Lung (tissue), 12 donors: Measurements from ENCODE around the gene REEP1. TPM values are rescaled to one million over a fixed set of nuclear protein-coding genes. Genes with fewer than 3 reads are reported as not detected.

Source experiments
- ATAC-seq: fragments of 200-7000 bp; cut with Tn5 transposase; one replicate; pipeline ENCODE4 v1.9.1; 2020; ENCODE audit warnings: moderate number of reproducible peaks; ENCODE audit not compliant: insufficient read depth, low FRiP score
- DNase-seq, 3 donors: peaks; one replicate each; pipeline ENCODE4 v3.0.0-alpha.2; 2013 to 2017
- H3K27ac ChIP-seq, 2 donors: one replicate each; pipeline ENCODE4 v1.5.1; 2013; ENCODE audit warnings: mild to moderate bottlenecking in 2 of 2, moderate library complexity in 2 of 2, control low read depth in 1 of 2, inconsistent platforms in 1 of 2, low read depth in 1 of 2, low read length in 1 of 2
- H3K27me3 ChIP-seq, 3 donors: one replicate each; pipeline ENCODE4 v1.5.1; 2013; ENCODE audit warnings: low read length in 2 of 3; ENCODE audit not compliant: control insufficient read depth in 3 of 3, insufficient read depth in 3 of 3
- H3K36me3 ChIP-seq, 4 donors: one replicate each; pipeline ENCODE4 v1.5.1; 2013; ENCODE audit warnings: low read length in 4 of 4, mild to moderate bottlenecking in 1 of 4, moderate library complexity in 1 of 4; ENCODE audit not compliant: control insufficient read depth in 4 of 4, insufficient read depth in 4 of 4
- H3K4me1 ChIP-seq, 5 donors: one replicate each; pipeline ENCODE4 v1.5.1; 2013; ENCODE audit warnings: low read length in 5 of 5, mild to moderate bottlenecking in 2 of 5, moderate library complexity in 1 of 5; ENCODE audit not compliant: control insufficient read depth in 5 of 5, insufficient read depth in 5 of 5
- H3K4me3 ChIP-seq: one replicate; pipeline ENCODE4 v1.5.1; 2013; ENCODE audit warnings: mild to moderate bottlenecking, control low read depth, moderate library complexity
- H3K9ac ChIP-seq, 2 donors: one replicate each; pipeline ENCODE4 v1.5.1; 2013; ENCODE audit warnings: low read length in 2 of 2, control low read depth in 1 of 2; ENCODE audit not compliant: insufficient read depth in 1 of 2
- H3K9me3 ChIP-seq, 4 donors: one replicate each; pipeline ENCODE4 v1.5.1; 2013; ENCODE audit warnings: low read length in 3 of 4, mild to moderate bottlenecking in 1 of 4, moderate library complexity in 1 of 4; ENCODE audit not compliant: control insufficient read depth in 4 of 4, insufficient read depth in 3 of 4
- CTCF ChIP-seq: IDR thresholded peaks from 2 replicates; pipeline ENCODE4 v1.5.1; 2012; ENCODE audit warnings: mild to moderate bottlenecking; ENCODE audit errors: control extremely low read depth, extremely low read depth
- WGBS, 2 donors: extraction: QIAGEN DNeasy Blood & Tissue Kit; methylation state at CpG; one replicate each; pipeline ENCODE4 v1.1.7; 2013; 5-methylcytosine and 5-hydroxymethylcytosine counted together
- polyA plus RNA-seq, 2 donors: library from polyadenylated mRNA; stranded (reverse); fragments of 200-250 nt; gene quantifications; one replicate each; pipeline ENCODE4 v1.2.1, GENCODE V29; 2013
- total RNA-seq, 2 donors: library from RNA; depleted of rRNA in 1 of 2; stranded (reverse); fragments of >200 nt in 1 of 2; gene quantifications; one replicate each; pipeline ENCODE4 v1.2.1, GENCODE V29; 2014 to 2021
- donor health status: control.
- donor health status: control.
- donor health status: Bipolar disorder and iron deficiency.
- donor health status: healthy.
- donor health status: DM: yes; HTN: yes; CAD: no.

The REEP1 gene
- total and polyA plus RNA-seq, 4 donors: 2.4 to 19.7 (median 5.4) TPM

GRCh38 chr2:86204458-86204857 is 133.0 kb downstream of the REEP1 start:
- Histone ChIP-seq H3K9me3 (no peaks in the 10 kb centered on the region), H3K36me3 (peaks cover 12 to 27% (median 14%) of the 10 kb centered on the region in 4 donors), H3K27me3 (no peaks in the 10 kb centered on the region), H3K27ac (no peak overlapping the region), H3K4me3 (no peak overlapping the region), H3K9ac (no peak overlapping the region), H3K4me1 (peaks cover 0 to 17% (median 8%) of the 10 kb centered on the region in 5 donors)
- TF ChIP-seq CTCF: no peak
- 91 to 96% methylated on average over 7 of the region's 7 CpGs for WGBS, 2 donors
- no peak for DNase-seq
- ATAC-seq: no peak

GRCh38 chr2:86203614-86204013 is 133.8 kb downstream of the REEP1 start:
- no peak for ATAC-seq
- Histone ChIP-seq H3K27ac (no peak overlapping the region), H3K27me3 (no peaks in the 10 kb centered on the region), H3K4me1 (peaks cover 0 to 17% (median 8%) of the 10 kb centered on the region in 5 donors), H3K36me3 (peaks cover 7 to 21% (median 11%) of the 10 kb centered on the region in 4 donors), H3K9ac (no peak overlapping the region), H3K4me3 (no peak overlapping the region), H3K9me3 (no peaks in the 10 kb centered on the region)
- no peak for TF ChIP-seq CTCF
- no peak for DNase-seq
- 100% methylated on average over 1 of the region's 1 CpG for WGBS, 2 donors

- no peak for TF ChIP-seq CTCF
Observed at GRCh38 chr2:86202702-86203101, 134.7 kb downstream of the REEP1 start.

GRCh38 chr2:86202336-86202692 is 135.1 kb downstream of the REEP1 start:
- Histone ChIP-seq H3K4me1 (peaks cover 0 to 17% (median 8%) of the 10 kb centered on the region in 5 donors), H3K27ac (no peak overlapping the region), H3K27me3 (no peaks in the 10 kb centered on the region), H3K9me3 (no peaks in the 10 kb centered on the region), H3K9ac (no peak overlapping the region), H3K4me3 (no peak overlapping the region), H3K36me3 (peaks cover 6 to 10% (median 8%) of the 10 kb centered on the region in 4 donors)
- WGBS, 2 donors: 83 to 95% methylated on average over 2 of the region's 2 CpGs
- TF ChIP-seq CTCF: no peak
- no peak for DNase-seq
- ATAC-seq: no peak

More at GRCh38 chr2:86202702-86203101, 134.7 kb downstream of the REEP1 start:
- DNase-seq (no peak), ATAC-seq (no peak)
- H3K4me1 ChIP-seq: peaks cover 0 to 17% (median 8%) of the 10 kb centered on the region in 5 donors
- peaks cover 6 to 14% (median 10%) of the 10 kb centered on the region in 4 donors for H3K36me3 ChIP-seq
- no peaks in the 10 kb centered on the region for H3K27me3 ChIP-seq
- H3K27ac ChIP-seq: peak overlapping the region in 1 of 2 donors; percentile 54
- no peaks in the 10 kb centered on the region for H3K9me3 ChIP-seq
- H3K4me3 ChIP-seq: no peak overlapping the region
- 90 to 96% methylated on average over 9 of the region's 9 CpGs for WGBS, 2 donors
- H3K9ac ChIP-seq: no peak overlapping the region
